ENCODE data around the gene MBOAT7. TPM values are rescaled to one million over a fixed set of nuclear protein-coding genes. Genes with fewer than 3 reads are reported as not detected.

Gene MBOAT7
- total and polyA plus RNA-seq, 7 experiments from 2014 or later = 11.3 to 79.4 (median 34.5) TPM

DNA sequence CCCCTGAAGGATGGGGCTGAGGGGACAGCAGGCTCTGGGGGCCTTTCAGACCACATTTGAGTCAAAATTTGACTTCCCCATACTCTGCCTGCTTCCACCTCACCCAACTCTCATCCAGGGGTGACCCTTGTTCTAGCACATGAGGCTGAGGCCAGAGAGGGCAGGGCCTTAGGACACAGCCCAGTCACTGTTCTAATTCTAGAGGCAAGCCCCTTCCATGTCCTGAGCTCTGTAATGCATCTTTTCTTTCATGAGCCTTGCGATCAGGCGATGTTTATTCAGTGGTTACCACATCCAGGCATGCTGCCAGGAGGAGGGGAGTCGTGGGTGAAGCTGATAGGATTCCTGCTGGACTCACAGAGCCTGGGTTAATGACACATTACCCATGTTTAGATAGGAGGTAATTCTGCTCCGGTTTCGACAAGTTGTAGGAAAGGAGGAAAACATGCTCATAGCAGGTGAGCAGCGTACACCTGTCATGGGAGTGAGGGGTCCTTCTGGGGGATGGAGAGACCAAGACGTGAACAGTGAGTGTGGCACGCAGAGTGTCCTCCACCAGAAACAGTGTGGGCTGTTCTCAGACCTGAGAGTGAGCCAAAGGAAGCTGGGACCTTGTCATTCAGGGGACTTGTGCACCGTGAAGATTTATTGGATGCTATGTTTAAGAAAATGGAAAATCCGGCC, 20.6 kb upstream of the MBOAT7 start:
- intact Hi-C loops (cut with micrococcal nuclease) = loop anchor here (1.0 to 2.0 kb wide), 3 partner anchors 9 to 21 kb away; partner anchors contain the start of gene MBOAT7 (in 1 of the 2)
- H3K36me3 ChIP-seq (ENCODE audit: control insufficient read depth in 2 of 3, insufficient read depth in 3 of 3, low read length in 3 of 3) = peaks cover 3 to 29% (median 14%) of the 10 kb centered on the region in 3 experiments
- H3K4me1 ChIP-seq (ENCODE audit: control insufficient read depth in 2 of 2, insufficient read depth in 2 of 2, low read length in 2 of 2) = peaks cover 47 to 48% of the 10 kb centered on the region in 2 donors
- DNase-seq (no peak), ATAC-seq (peak; percentile 46)
- H3K9me3 ChIP-seq (ENCODE audit: control insufficient read depth in 2 of 3, low read length in 3 of 3) = no peaks in the 10 kb centered on the region
- no peaks in the 10 kb centered on the region for H3K27me3 Mint-ChIP-seq
- ChIA-PET POLR2A (interaction anchor here (1.0 to 3.0 kb wide), 3 partner anchors 9 to 21 kb away, joined by 3 to 12 read pairs (median 6); partner anchors contain the start of genes MBOAT7 and RPS9), CTCF (no interaction called here)
- H3K4me3 Mint-ChIP-seq = peak overlapping the region; percentile 10 to 78 (median 56)
- H3K4me1 Mint-ChIP-seq = peaks cover 37 to 65% (median 61%) of the 10 kb centered on the region in 7 donors
- H3K4me3 ChIP-seq (ENCODE audit: low read length) = no peak overlapping the region
- peak overlapping the region; percentile 1 for H3K27ac ChIP-seq (ENCODE audit: low read depth, low read length)
- H3K36me3 Mint-ChIP-seq = peaks cover 2 to 34% (median 12%) of the 10 kb centered on the region in 5 donors
- H3K9me3 Mint-ChIP-seq = no peaks in the 10 kb centered on the region
- H3K27ac Mint-ChIP-seq = peak overlapping the region in 8 of 9 donors; percentile 3 to 82 (median 72)
- no peaks in the 10 kb centered on the region for H3K27me3 ChIP-seq (ENCODE audit: control insufficient read depth in 2 of 2, insufficient read depth in 2 of 2, low read length in 2 of 2)

DNA sequence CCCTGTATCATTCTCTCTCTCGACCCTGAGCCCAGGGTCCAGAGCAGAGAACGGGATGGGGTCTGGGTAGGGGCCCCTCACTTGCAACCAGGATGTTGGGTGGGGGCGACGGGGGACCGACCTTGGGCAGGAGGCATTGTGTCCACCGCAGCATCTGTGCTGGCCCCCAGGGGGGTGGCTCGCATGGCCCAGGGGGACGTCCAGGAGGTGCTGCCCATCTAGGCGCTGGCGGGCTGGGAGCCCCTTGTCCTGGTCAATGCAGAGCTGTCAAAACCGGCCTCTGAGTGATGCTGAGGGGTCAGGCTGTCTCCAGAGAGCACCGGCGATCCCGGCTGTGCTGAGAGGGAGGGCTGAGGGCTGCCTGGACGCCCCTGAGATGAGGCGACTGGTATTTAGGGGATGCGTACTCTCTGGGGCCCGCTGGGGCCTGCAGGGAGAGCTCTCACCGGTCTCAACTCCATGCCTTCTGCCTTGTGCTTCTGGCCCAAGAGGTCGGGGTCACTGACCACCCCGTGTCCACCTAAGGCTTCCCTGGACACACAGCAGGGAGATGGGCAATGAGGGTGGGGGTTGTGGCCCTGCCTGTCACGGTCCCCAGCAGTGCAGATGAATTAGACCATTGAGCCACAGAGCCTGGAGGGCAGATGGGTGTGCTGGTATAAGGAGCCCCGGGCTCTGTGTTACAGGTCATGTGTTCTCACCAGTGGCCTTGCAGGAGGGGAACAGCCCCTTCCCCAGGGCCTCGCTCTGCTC, 19.9 kb upstream of the MBOAT7 start:
- Histone ChIP-seq H3K27ac (ENCODE audit: low read depth, low read length) (peak overlapping the region; percentile 1), H3K4me1 (ENCODE audit: control insufficient read depth in 2 of 2, insufficient read depth in 2 of 2, low read length in 2 of 2) (peaks cover 47 to 49% of the 10 kb centered on the region in 2 donors), H3K36me3 (ENCODE audit: control insufficient read depth in 2 of 3, insufficient read depth in 3 of 3, low read length in 3 of 3) (peaks cover 4 to 36% (median 14%) of the 10 kb centered on the region in 3 experiments), H3K9me3 (ENCODE audit: control insufficient read depth in 2 of 3, low read length in 3 of 3) (no peaks in the 10 kb centered on the region), H3K27me3 (ENCODE audit: control insufficient read depth in 2 of 2, insufficient read depth in 2 of 2, low read length in 2 of 2) (no peaks in the 10 kb centered on the region), H3K4me3 (ENCODE audit: low read length) (no peak overlapping the region)
- Mint-ChIP-seq H3K27me3 (no peaks in the 10 kb centered on the region), H3K4me3 (peak overlapping the region in 5 of 10 donors; percentile 55 to 78 (median 59)), H3K27ac (peak overlapping the region in 5 of 9 donors; percentile 3 to 82 (median 55)), H3K9me3 (no peaks in the 10 kb centered on the region), H3K4me1 (peaks cover 44 to 72% (median 68%) of the 10 kb centered on the region in 7 donors), H3K36me3 (peaks cover 4 to 36% (median 14%) of the 10 kb centered on the region in 5 donors)
- ATAC-seq (no peak), DNase-seq (no peak)
- ChIA-PET CTCF (no interaction called here), POLR2A (interaction anchor here (1.0 to 3.0 kb wide), 4 partner anchors 8 to 20 kb away, joined by 3 to 12 read pairs (median 5); partner anchors contain the start of genes MBOAT7 and RPS9)
- intact Hi-C loops (cut with micrococcal nuclease) = loop anchor here in 1 of 2 donors (2.0 kb wide), 2 partner anchors 20 to 22 kb away; partner anchors contain the start of gene MBOAT7

DNA sequence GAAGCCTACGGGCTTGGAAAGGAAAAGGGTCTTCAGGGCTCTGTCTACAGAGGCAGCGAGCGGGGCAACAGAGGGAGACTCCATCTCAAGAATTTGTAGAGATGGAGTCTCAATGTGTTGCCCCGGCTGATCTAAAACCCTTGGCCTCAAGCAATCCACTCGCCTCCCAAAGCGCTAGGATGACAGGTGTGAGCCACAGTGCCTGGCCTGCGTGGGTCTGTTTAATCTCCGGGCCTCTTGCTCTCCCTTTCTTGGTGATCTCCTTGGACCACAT, 19.3 kb upstream of the MBOAT7 start:
- intact Hi-C loops (cut with micrococcal nuclease) = loop anchor here in 1 of 2 donors (1.0 to 2.0 kb wide), 3 partner anchors 8 to 22 kb away; partner anchors contain the start of genes MBOAT7 and RPS9
- DNase-seq (no peak), ATAC-seq (no peak)
- peaks cover 4 to 40% (median 14%) of the 10 kb centered on the region in 5 donors for H3K36me3 Mint-ChIP-seq
- peaks cover 51 to 53% of the 10 kb centered on the region in 2 donors for H3K4me1 ChIP-seq (ENCODE audit: control insufficient read depth in 2 of 2, insufficient read depth in 2 of 2, low read length in 2 of 2)
- peak overlapping the region in 6 of 9 donors; percentile 25 to 82 (median 72) for H3K27ac Mint-ChIP-seq
- ChIA-PET POLR2A (interaction anchor here (1.5 to 3.0 kb wide), 2 partner anchors 12 to 20 kb away, joined by 4 to 12 read pairs; partner anchors contain the start of gene MBOAT7), CTCF (no interaction called here)
- H3K4me3 ChIP-seq (ENCODE audit: low read length) = no peak overlapping the region
- no peaks in the 10 kb centered on the region for H3K9me3 Mint-ChIP-seq
- H3K27me3 ChIP-seq (ENCODE audit: control insufficient read depth in 2 of 2, insufficient read depth in 2 of 2, low read length in 2 of 2) = no peaks in the 10 kb centered on the region
- H3K36me3 ChIP-seq (ENCODE audit: control insufficient read depth in 2 of 3, insufficient read depth in 3 of 3, low read length in 3 of 3) = peaks cover 7 to 41% (median 14%) of the 10 kb centered on the region in 3 experiments
- H3K27ac ChIP-seq (ENCODE audit: low read depth, low read length) = no peak overlapping the region
- no peaks in the 10 kb centered on the region for H3K27me3 Mint-ChIP-seq
- H3K9me3 ChIP-seq (ENCODE audit: control insufficient read depth in 2 of 3, low read length in 3 of 3) = no peaks in the 10 kb centered on the region
- H3K4me3 Mint-ChIP-seq = peak overlapping the region in 7 of 10 donors; percentile 59 to 78 (median 66)
- H3K4me1 Mint-ChIP-seq = peaks cover 45 to 77% (median 73%) of the 10 kb centered on the region in 7 donors

DNA sequence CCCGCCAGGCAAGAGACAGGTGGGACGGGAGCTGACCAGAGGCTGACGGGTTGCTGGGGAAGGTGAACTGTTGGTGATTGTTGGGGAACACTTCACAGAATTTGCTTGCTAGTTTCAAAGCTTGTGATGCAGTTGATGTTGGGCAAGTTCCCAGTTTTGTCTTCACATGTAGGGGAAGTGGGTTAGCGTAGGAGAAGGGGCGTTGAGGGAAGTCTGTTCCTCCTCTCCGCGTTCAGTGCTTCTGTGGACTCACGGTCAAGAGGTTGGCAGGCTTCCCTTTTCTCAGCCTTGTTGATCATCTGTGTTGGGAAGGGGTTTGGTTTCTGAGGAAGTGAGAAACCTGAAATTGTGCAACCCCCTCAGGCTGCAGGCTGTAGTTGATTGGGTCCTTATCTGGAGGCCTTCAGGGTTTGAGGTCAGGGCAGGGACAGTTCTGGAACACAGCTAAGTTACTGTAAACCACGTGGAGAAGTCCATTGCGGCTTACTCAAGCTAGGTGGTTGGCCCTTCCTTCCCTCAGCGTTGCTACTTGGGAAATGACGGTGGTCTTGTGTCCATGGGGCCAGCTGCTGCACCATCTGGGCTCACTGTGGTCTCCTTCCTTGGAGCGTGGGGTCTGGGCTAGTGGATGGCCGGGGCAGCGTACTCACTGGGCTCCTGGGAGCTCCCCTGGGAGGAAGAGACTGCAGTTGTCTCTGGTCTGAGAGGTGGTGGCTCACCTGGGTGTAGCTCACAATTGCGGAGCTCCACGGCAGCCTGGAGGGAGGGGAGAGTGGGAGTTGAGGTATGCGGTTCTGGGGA, 18.8 kb upstream of the MBOAT7 start:
- Histone ChIP-seq H3K9me3 (ENCODE audit: control insufficient read depth in 2 of 3, low read length in 3 of 3) (no peaks in the 10 kb centered on the region), H3K27ac (ENCODE audit: low read depth, low read length) (peak overlapping the region; percentile 51), H3K4me3 (ENCODE audit: low read length) (no peak overlapping the region), H3K36me3 (ENCODE audit: control insufficient read depth in 2 of 3, insufficient read depth in 3 of 3, low read length in 3 of 3) (peaks cover 12 to 46% (median 14%) of the 10 kb centered on the region in 3 experiments), H3K4me1 (ENCODE audit: control insufficient read depth in 2 of 2, insufficient read depth in 2 of 2, low read length in 2 of 2) (peaks cover 56 to 58% of the 10 kb centered on the region in 2 donors), H3K27me3 (ENCODE audit: control insufficient read depth in 2 of 2, insufficient read depth in 2 of 2, low read length in 2 of 2) (no peaks in the 10 kb centered on the region)
- H3K4me1 Mint-ChIP-seq = peaks cover 45 to 83% (median 78%) of the 10 kb centered on the region in 7 donors
- H3K4me3 Mint-ChIP-seq = peak overlapping the region; percentile 25 to 78 (median 64)
- POLR2A ChIA-PET = interaction anchor here (0.6 to 3.0 kb wide), 4 partner anchors 12 to 52 kb away, joined by 3 to 12 read pairs (median 4); partner anchors contain the start of genes MBOAT7 and TSEN34
- DNase-seq = peak in 8 of 9 donors; percentile 19 to 75 (median 52)
- peaks cover 4 to 40% (median 14%) of the 10 kb centered on the region in 5 donors for H3K36me3 Mint-ChIP-seq
- ATAC-seq = peak; percentile 66
- intact Hi-C loops (cut with micrococcal nuclease) = loop anchor here in 1 of 2 donors (1.0 to 2.0 kb wide), 3 partner anchors 8 to 23 kb away; partner anchors contain the start of genes MBOAT7 and RPS9
- H3K9me3 Mint-ChIP-seq = no peaks in the 10 kb centered on the region
- peak overlapping the region; percentile 22 to 82 (median 72) for H3K27ac Mint-ChIP-seq
- CTCF ChIA-PET = no interaction called here
- no peaks in the 10 kb centered on the region for H3K27me3 Mint-ChIP-seq

DNA sequence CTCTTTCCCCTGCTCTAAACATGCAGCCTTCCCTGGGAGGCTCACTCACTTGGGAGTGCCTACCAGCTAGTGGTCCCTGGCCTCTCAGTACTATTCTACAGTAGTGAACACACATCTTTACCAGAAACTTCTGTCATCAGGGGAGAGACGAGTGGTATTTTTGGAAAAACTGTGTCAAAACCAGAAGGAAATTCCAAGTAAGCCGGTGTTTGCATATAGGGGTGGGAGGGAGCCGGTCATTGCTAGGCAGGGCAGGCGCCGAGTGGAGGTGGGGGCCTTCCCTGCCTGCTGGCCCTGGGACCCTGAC, 18.2 kb upstream of the MBOAT7 start:
- Histone ChIP-seq H3K9me3 (ENCODE audit: control insufficient read depth in 2 of 3, low read length in 3 of 3) (no peaks in the 10 kb centered on the region), H3K27me3 (ENCODE audit: control insufficient read depth in 2 of 2, insufficient read depth in 2 of 2, low read length in 2 of 2) (no peaks in the 10 kb centered on the region), H3K36me3 (ENCODE audit: control insufficient read depth in 2 of 3, insufficient read depth in 3 of 3, low read length in 3 of 3) (peaks cover 18 to 52% (median 20%) of the 10 kb centered on the region in 3 experiments), H3K4me1 (ENCODE audit: control insufficient read depth in 2 of 2, insufficient read depth in 2 of 2, low read length in 2 of 2) (peaks cover 61 to 63% of the 10 kb centered on the region in 2 donors), H3K27ac (ENCODE audit: low read depth, low read length) (peak overlapping the region; percentile 51), H3K4me3 (ENCODE audit: low read length) (no peak overlapping the region)
- peaks cover 4 to 44% (median 19%) of the 10 kb centered on the region in 5 donors for H3K36me3 Mint-ChIP-seq
- intact Hi-C loops (cut with micrococcal nuclease) = no loop called here
- DNase-seq = no peak
- H3K9me3 Mint-ChIP-seq = no peaks in the 10 kb centered on the region
- H3K4me3 Mint-ChIP-seq = peak overlapping the region; percentile 39 to 78 (median 64)
- ATAC-seq = no peak
- H3K27ac Mint-ChIP-seq = peak overlapping the region in 8 of 9 donors; percentile 22 to 82 (median 72)
- ChIA-PET CTCF (interaction anchor here (1.2 kb wide), 1 partner anchor 24 kb away, joined by 4 read pairs; no protein-coding TSS in a partner anchor), POLR2A (interaction anchor here (0.5 to 3.0 kb wide), 5 partner anchors 11 to 52 kb away, joined by 3 to 12 read pairs (median 4); partner anchors contain the start of genes MBOAT7 and TSEN34)
- H3K27me3 Mint-ChIP-seq = no peaks in the 10 kb centered on the region
- peaks cover 45 to 88% (median 83%) of the 10 kb centered on the region in 7 donors for H3K4me1 Mint-ChIP-seq
